Hepatocyte (in vitro differentiated cells): ENCODE measurements around the gene MSI2. TPM values are rescaled to one million over a fixed set of nuclear protein-coding genes. Genes with fewer than 3 reads are reported as not detected.

Source experiments
- DNase-seq: peaks from one replicate; pipeline ENCODE4 v3.0.0-alpha.2; 2016; ENCODE audit warnings: low spot score
- H2AFZ ChIP-seq: fragments of 200-600 bp; sonication (generic); 2 replicates; pipeline ENCODE4 v1.6.0; 2016; ENCODE audit warnings: antibody characterized with exemption, mild to moderate bottlenecking
- H3K27ac ChIP-seq: fragments of 200-600 bp; sonication (generic); 2 replicates; pipeline ENCODE4 v1.5.1; 2016; ENCODE audit warnings: mild to moderate bottlenecking
- H3K27me3 ChIP-seq: fragments of 200-600 bp; sonication (generic); 2 replicates; pipeline ENCODE4 v1.6.1; 2016
- H3K36me3 ChIP-seq: fragments of 200-600 bp; sonication (generic); replicated peaks from 2 replicates; pipeline ENCODE4 v1.5.1; 2016; ENCODE audit warnings: low read depth; ENCODE audit not compliant: insufficient read depth
- H3K4me1 ChIP-seq: fragments of 200-600 bp; sonication (generic); 2 replicates; pipeline ENCODE4 v1.5.1; 2016; ENCODE audit warnings: mild to moderate bottlenecking, moderate library complexity; ENCODE audit not compliant: insufficient read depth
- H3K4me2 ChIP-seq: fragments of 200-600 bp; sonication (generic); 2 replicates; pipeline ENCODE4 v1.6.0; 2016
- H3K4me3 ChIP-seq: fragments of 200-600 bp; sonication (generic); 2 replicates; pipeline ENCODE4 v1.5.1; 2016; ENCODE audit warnings: mild to moderate bottlenecking
- H3K79me2 ChIP-seq: fragments of 200-600 bp; sonication (generic); 2 replicates; pipeline ENCODE4 v1.6.0; 2017; ENCODE audit warnings: mild to moderate bottlenecking
- H3K9me2 ChIP-seq: fragments of 200-600 bp; sonication (generic); replicated peaks from 2 replicates; pipeline ENCODE4 v1.6.0; 2017; ENCODE audit warnings: mild to moderate bottlenecking; ENCODE audit not compliant: insufficient read depth
- H3K9me3 ChIP-seq: fragments of 200-600 bp; sonication (generic); 2 replicates; pipeline ENCODE4 v1.5.1; 2016; ENCODE audit warnings: low read depth, mild to moderate bottlenecking
- H4K20me1 ChIP-seq: fragments of 200-600 bp; sonication (generic); 2 replicates; pipeline ENCODE4 v1.6.0; 2016; ENCODE audit warnings: mild to moderate bottlenecking; ENCODE audit not compliant: insufficient read depth, poor library complexity, severe bottlenecking
- EZH2 ChIP-seq: fragments of 200-600 bp; sonication (generic); IDR thresholded peaks from 2 replicates; pipeline ENCODE4 v1.6.1; 2016; ENCODE audit warnings: antibody characterized with exemption, mild to moderate bottlenecking, borderline replicate concordance
- EZH2phosphoT487 ChIP-seq: fragments of 200-600 bp; sonication (generic); IDR thresholded peaks from one replicate; pipeline ENCODE4 v1.6.1; 2018; ENCODE audit warnings: antibody characterized with exemption, mild to moderate bottlenecking, low read depth, moderate library complexity; ENCODE audit not compliant: unreplicated experiment, severe bottlenecking
- WGBS: methylation state at CpG from one replicate; pipeline ENCODE4 v1.1.6; 2016; ENCODE audit warnings: low lambda C conversion rate; ENCODE audit errors: missing lambda C conversion rate; 5-methylcytosine and 5-hydroxymethylcytosine counted together
- polyA plus RNA-seq: library from polyadenylated mRNA; unstranded; fragments of >200 nt; fragmentation: Nextera tagmentation; extraction: Ambion mirVana; gene quantifications from 2 replicates; pipeline ENCODE4 v1.2.1, GENCODE V29; 2016
- total RNA-seq: library from RNA; depleted of rRNA; stranded (reverse); fragments of >200 nt; gene quantifications from 2 replicates; pipeline ENCODE4 v1.2.3, GENCODE V29; 2014
- TF ChIP-seq, protein P1 (sequence below): fragments of 200-600 bp; sonication (generic); IDR thresholded peaks from 2 replicates; pipeline ENCODE4 v1.5.1; 2016; ENCODE audit warnings: antibody characterized with exemption, mild to moderate bottlenecking; ENCODE audit not compliant: poor library complexity

MSI2 gene
- total and polyA plus RNA-seq, 2 experiments from 2014 or later, result 16.1 to 60.6 TPM

DNA sequence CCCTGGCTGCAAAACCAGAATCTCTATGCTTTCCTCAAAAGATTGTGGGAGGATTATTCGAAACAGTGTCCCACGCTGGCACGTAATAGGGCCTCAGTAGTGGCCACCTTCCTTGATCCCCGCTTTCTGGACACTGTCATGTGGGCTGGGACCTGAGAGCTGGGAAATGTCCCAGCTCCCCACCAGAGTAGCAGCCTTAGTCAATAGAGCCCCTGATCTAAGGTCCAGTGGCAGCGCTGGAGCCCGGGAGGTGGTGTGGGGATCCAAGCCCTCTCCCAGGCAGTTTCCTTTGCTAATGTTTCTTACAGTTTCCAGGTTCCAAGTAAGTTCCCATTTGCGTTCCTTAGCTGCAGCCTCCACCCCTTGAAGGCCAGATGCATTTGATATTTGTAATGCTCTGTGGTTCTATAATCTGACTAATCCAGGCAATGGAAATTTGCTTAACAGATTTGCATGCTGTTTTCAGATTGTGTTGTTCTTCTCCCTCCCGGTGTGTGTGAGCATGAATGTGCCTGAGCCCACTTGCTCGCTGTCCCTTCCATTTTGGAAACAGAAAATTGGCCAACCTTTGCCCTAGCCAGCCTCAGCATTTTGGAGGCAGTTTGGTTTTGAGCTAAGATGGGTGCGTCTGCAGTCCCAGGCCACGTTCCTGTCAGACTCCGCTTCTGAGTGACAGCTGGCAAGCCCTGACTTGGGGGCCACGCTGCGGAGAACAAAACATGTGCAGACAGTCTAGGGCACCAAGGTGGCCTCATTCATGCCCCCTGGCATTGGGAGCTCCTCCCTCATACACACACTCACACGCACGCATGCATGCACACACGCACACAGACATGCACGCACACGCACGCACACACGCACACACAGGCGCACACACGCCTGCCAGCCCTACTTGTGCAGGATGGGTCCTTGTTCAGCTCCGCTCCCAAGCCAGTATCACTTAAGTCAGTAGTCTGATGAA, 419.4 kb downstream of the MSI2 start:
- H3K36me3 ChIP-seq, result no peaks in the 10 kb centered on the region
- no peaks in the 10 kb centered on the region for H3K79me2 ChIP-seq
- no peaks in the 10 kb centered on the region for H3K27me3 ChIP-seq
- no peak for TF ChIP-seq EZH2phosphoT487
- TF ChIP-seq, protein P1, sequence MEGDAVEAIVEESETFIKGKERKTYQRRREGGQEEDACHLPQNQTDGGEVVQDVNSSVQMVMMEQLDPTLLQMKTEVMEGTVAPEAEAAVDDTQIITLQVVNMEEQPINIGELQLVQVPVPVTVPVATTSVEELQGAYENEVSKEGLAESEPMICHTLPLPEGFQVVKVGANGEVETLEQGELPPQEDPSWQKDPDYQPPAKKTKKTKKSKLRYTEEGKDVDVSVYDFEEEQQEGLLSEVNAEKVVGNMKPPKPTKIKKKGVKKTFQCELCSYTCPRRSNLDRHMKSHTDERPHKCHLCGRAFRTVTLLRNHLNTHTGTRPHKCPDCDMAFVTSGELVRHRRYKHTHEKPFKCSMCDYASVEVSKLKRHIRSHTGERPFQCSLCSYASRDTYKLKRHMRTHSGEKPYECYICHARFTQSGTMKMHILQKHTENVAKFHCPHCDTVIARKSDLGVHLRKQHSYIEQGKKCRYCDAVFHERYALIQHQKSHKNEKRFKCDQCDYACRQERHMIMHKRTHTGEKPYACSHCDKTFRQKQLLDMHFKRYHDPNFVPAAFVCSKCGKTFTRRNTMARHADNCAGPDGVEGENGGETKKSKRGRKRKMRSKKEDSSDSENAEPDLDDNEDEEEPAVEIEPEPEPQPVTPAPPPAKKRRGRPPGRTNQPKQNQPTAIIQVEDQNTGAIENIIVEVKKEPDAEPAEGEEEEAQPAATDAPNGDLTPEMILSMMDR, result no peak
- TF ChIP-seq EZH2, result no peak
- H3K9me2 ChIP-seq, result no peaks in the 10 kb centered on the region
- no peak overlapping the region for H3K27ac ChIP-seq
- H4K20me1 ChIP-seq, result no peaks in the 10 kb centered on the region
- no peaks in the 10 kb centered on the region for H3K9me3 ChIP-seq
- H3K4me1 ChIP-seq, result peaks cover 10% of the 10 kb centered on the region
- H2AFZ ChIP-seq, result no peak overlapping the region
- 96% methylated on average over 24 of the region's 24 CpGs for WGBS
- H3K4me3 ChIP-seq, result no peak overlapping the region
- DNase-seq, result no peak
- no peak overlapping the region for H3K4me2 ChIP-seq

GRCh38 chr17:57676543-57676942, 420.2 kb downstream of the MSI2 start:
- Histone ChIP-seq H3K4me3 (no peak overlapping the region), H4K20me1 (no peaks in the 10 kb centered on the region), H3K9me3 (no peaks in the 10 kb centered on the region), H3K27me3 (no peaks in the 10 kb centered on the region), H3K4me1 (peaks cover 3% of the 10 kb centered on the region), H3K9me2 (no peaks in the 10 kb centered on the region), H3K36me3 (no peaks in the 10 kb centered on the region), H3K4me2 (no peak overlapping the region), H3K27ac (no peak overlapping the region), H2AFZ (no peak overlapping the region), H3K79me2 (no peaks in the 10 kb centered on the region)
- DNase-seq, result no peak
- TF ChIP-seq, protein P1, result no peak
- no peak for TF ChIP-seq EZH2
- 96% methylated on average over 7 of the region's 7 CpGs for WGBS

DNA sequence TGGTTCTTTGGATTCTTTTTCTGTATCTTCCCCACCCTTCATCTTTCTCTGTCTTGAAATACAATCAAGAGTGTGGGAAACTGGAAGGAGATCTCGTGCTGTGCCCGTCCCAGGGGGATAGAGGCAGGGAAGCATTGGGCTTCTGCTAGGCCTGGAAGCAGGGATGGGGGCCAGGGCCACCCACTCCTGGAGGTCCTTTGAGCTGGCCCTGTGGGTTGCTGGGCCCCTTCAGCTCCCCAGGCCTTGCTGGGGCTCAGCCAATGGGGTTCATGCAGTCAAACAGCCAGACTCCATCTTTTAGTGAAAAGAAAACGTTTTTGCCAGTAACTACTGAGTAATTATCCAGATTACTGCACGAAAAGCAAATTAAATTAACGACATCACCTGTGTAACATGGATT, 421.0 kb downstream of the MSI2 start:
- H3K4me1 ChIP-seq, result no peaks in the 10 kb centered on the region
- H2AFZ ChIP-seq, result no peak overlapping the region
- no peak for DNase-seq
- no peaks in the 10 kb centered on the region for H3K79me2 ChIP-seq
- H3K36me3 ChIP-seq, result no peaks in the 10 kb centered on the region
- no peaks in the 10 kb centered on the region for H3K9me2 ChIP-seq
- H3K4me2 ChIP-seq, result no peak overlapping the region
- no peaks in the 10 kb centered on the region for H4K20me1 ChIP-seq
- no peaks in the 10 kb centered on the region for H3K27me3 ChIP-seq
- H3K27ac ChIP-seq, result no peak overlapping the region
- 87% methylated on average over 5 of the region's 5 CpGs for WGBS
- no peaks in the 10 kb centered on the region for H3K9me3 ChIP-seq
- TF ChIP-seq, protein P1, result no peak
- no peak for TF ChIP-seq EZH2phosphoT487
- no peak for TF ChIP-seq EZH2
- H3K4me3 ChIP-seq, result no peak overlapping the region
